Body of pancreas (tissue), 4 donors: ENCODE data around the gene MTM1. TPM values are rescaled to one million over a fixed set of nuclear protein-coding genes. Genes with fewer than 3 reads are reported as not detected.

ENCODE experiments used
- ATAC-seq: fragments of 150-250 bp; one replicate; pipeline ENCODE4 v1.9.1; 2016
- DNase-seq, 4 donors: peaks; one replicate each; pipeline ENCODE4 v3.0.0-alpha.2; 2019
- H3K27ac ChIP-seq, 4 donors: fragments of 200-600 bp; sonication (generic); 1 replicate in 3 of 4; 2 replicates in 1 of 4; pipeline versions ENCODE4 v1.5.1 to v1.6.1; 2016 to 2019; ENCODE audit warnings: mild to moderate bottlenecking in 1 of 4, mixed read lengths in 1 of 4, moderate library complexity in 1 of 4
- H3K27me3 ChIP-seq, 2 donors: fragments of 200-600 bp; sonication (generic); one replicate each; pipeline ENCODE4 v1.6.0; 2016; ENCODE audit warnings: mild to moderate bottlenecking in 1 of 2
- H3K36me3 ChIP-seq, 2 donors: fragments of 200-600 bp; sonication (generic); replicated peaks in 1 of 2; 2 replicates each; pipeline ENCODE4 v1.5.1; 2016; ENCODE audit warnings: low read depth in 2 of 2; ENCODE audit not compliant: insufficient read depth in 1 of 2
- H3K4me1 ChIP-seq: fragments of 200-600 bp; sonication (generic); one replicate; pipeline ENCODE4 v1.6.0; 2016
- H3K4me3 ChIP-seq, 2 donors: fragments of 200-600 bp; sonication (generic); 1 replicate in 1 of 2; 2 replicates in 1 of 2; pipeline ENCODE4 v1.5.1; 2016 to 2019
- H3K9me3 ChIP-seq, 3 donors: fragments of 200-600 bp; sonication (generic); 1 replicate in 2 of 3; 2 replicates in 1 of 3; pipeline ENCODE4 v1.5.1; 2016
- CTCF ChIP-seq, 7 experiments: fragments of 450-650 bp in 4 of 7; fragments of 200-600 bp in 3 of 7; sonication (generic) in 3 of 7; IDR thresholded peaks; one replicate each; pipeline ENCODE4 v1.5.1; 2016 to 2019; ENCODE audit warnings: antibody characterized with exemption in 7 of 7
- POLR2A ChIP-seq, 3 donors: fragments of 450-650 bp; IDR thresholded peaks; one replicate each; pipeline ENCODE4 v1.6.1; 2016; ENCODE audit warnings: antibody characterized with exemption in 3 of 3, mild to moderate bottlenecking in 2 of 3
- WGBS, 2 donors: methylation state at CpG; one replicate each; pipeline ENCODE4 v1.1.5; 2017; 5-methylcytosine and 5-hydroxymethylcytosine counted together
- intact Hi-C: fragments of 100-400 bp; cut with DNase I; formaldehyde crosslinking; loops from one replicate; pipeline ENCODE4 v1.15.1; 2023
- total RNA-seq, 2 donors: library from RNA; depleted of rRNA; stranded (reverse); fragments of >200 nt; gene quantifications; one replicate each; pipeline ENCODE4 v1.1.0, GENCODE V29; 2016

MTM1 gene
- total RNA-seq, 2 donors from 2014 or later, result 5.3 to 5.4 TPM

- DNase-seq (no peak), ATAC-seq (no peak)
- 96 to 98% methylated on average over 3 of the region's 3 CpGs for WGBS, 2 donors
- Histone ChIP-seq H3K4me3 (no peak overlapping the region), H3K27ac (no peak overlapping the region), H3K27me3 (no peaks in the 10 kb centered on the region), H3K9me3 (no peaks in the 10 kb centered on the region), H3K4me1 (no peaks in the 10 kb centered on the region), H3K36me3 (no peaks in the 10 kb centered on the region)
- intact Hi-C loops, result no loop called here
- TF ChIP-seq POLR2A (IDR thresholded peaks at IDR 0.05), result no peak
- TF ChIP-seq CTCF (IDR thresholded peaks at IDR 0.05), result no peak
Measured at GRCh38 chrX:150625875-150626274, 57.5 kb downstream of the MTM1 start.

GRCh38 chrX:150627957-150628356 is 59.5 kb downstream of the MTM1 start:
- DNase-seq (no peak), ATAC-seq (no peak)
- no peaks in the 10 kb centered on the region for H3K9me3 ChIP-seq
- H3K4me1 ChIP-seq, result no peaks in the 10 kb centered on the region
- no peaks in the 10 kb centered on the region for H3K36me3 ChIP-seq
- H3K27ac ChIP-seq, result no peak overlapping the region
- H3K27me3 ChIP-seq, result no peaks in the 10 kb centered on the region
- no peak for TF ChIP-seq POLR2A (IDR thresholded peaks at IDR 0.05)
- intact Hi-C loops, result no loop called here
- no peak overlapping the region for H3K4me3 ChIP-seq

DNA sequence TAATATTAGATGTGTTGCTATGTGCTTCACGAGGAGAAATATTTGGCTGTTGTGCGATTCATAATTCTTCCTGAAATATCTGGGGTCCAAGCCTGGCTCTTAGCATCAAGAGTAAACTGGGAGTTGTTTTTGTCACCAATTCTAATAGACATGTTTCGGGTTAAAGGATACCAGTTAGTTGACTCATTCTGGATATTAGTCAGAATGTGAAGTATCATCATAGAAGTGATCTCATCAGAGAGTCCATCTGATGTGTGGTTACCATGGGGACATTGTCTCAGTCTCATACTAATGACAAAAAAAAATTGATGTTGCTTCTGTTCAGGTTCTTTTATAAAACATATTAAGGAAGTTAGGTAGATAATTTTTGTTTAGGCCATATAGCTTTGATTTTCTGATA is 67.5 kb downstream of the MTM1 start:
- ATAC-seq (no peak), DNase-seq (no peak)
- intact Hi-C loops, result no loop called here
- H3K27me3 ChIP-seq, result no peaks in the 10 kb centered on the region
- TF ChIP-seq CTCF (IDR thresholded peaks at IDR 0.05) (no peak), POLR2A (IDR thresholded peaks at IDR 0.05) (no peak)
- 91 to 92% methylated on average over 3 of the region's 3 CpGs for WGBS, 2 donors
- no peak overlapping the region for H3K27ac ChIP-seq
- no peaks in the 10 kb centered on the region for H3K36me3 ChIP-seq
- H3K4me1 ChIP-seq, result no peaks in the 10 kb centered on the region
- H3K9me3 ChIP-seq, result no peaks in the 10 kb centered on the region
- no peak overlapping the region for H3K4me3 ChIP-seq

- Histone ChIP-seq H3K4me1 (no peaks in the 10 kb centered on the region), H3K27ac (no peak overlapping the region), H3K9me3 (no peaks in the 10 kb centered on the region), H3K4me3 (no peak overlapping the region), H3K27me3 (no peaks in the 10 kb centered on the region), H3K36me3 (no peaks in the 10 kb centered on the region)
- ATAC-seq (no peak), DNase-seq (no peak)
- WGBS, 2 donors, result 94 to 95% methylated on average over 3 of the region's 3 CpGs
- no peak for TF ChIP-seq CTCF (IDR thresholded peaks at IDR 0.05)
- TF ChIP-seq POLR2A (IDR thresholded peaks at IDR 0.05), result no peak
- intact Hi-C loops, result no loop called here
Measured at GRCh38 chrX:150642423-150642822, 74.0 kb downstream of the MTM1 start.

DNA sequence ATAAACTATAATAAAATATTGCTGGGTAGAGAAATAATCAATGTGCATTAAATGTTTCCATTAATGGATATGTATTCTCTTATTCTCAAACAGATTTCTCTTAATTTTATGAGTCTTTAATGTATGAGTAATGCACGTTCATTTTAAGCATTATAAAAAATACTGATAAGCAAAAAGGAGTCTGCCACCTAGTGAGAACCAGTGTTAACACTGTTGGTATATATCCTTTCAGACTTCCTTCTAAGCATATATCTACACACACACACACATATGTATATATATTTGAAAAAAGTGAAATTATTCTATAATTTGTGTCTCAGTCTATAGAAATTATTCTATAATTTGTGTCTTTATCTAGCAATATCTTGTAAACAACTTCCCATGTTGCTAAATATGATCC is 74.8 kb downstream of the MTM1 start:
- 27 to 34% methylated on average over 1 of the region's 1 CpG for WGBS, 2 donors
- no peaks in the 10 kb centered on the region for H3K27me3 ChIP-seq
- DNase-seq (no peak), ATAC-seq (no peak)
- no peaks in the 10 kb centered on the region for H3K9me3 ChIP-seq
- intact Hi-C loops, result no loop called here
- no peaks in the 10 kb centered on the region for H3K36me3 ChIP-seq
- no peaks in the 10 kb centered on the region for H3K4me1 ChIP-seq
- H3K27ac ChIP-seq, result no peak overlapping the region
- no peak overlapping the region for H3K4me3 ChIP-seq
- TF ChIP-seq POLR2A (IDR thresholded peaks at IDR 0.05) (no peak), CTCF (IDR thresholded peaks at IDR 0.05) (no peak)
